GM18498 (cell line): ENCODE measurements around the gene GPANK1.

ENCODE experiments used
- ATAC-seq: cut with Tn5 transposase; IDR thresholded peaks from one replicate; pipeline ENCODE4 v1.9.1; 2021; ENCODE audit warnings: mild to moderate bottlenecking, moderate library complexity; ENCODE audit not compliant: unreplicated experiment

GPANK1 gene

DNA sequence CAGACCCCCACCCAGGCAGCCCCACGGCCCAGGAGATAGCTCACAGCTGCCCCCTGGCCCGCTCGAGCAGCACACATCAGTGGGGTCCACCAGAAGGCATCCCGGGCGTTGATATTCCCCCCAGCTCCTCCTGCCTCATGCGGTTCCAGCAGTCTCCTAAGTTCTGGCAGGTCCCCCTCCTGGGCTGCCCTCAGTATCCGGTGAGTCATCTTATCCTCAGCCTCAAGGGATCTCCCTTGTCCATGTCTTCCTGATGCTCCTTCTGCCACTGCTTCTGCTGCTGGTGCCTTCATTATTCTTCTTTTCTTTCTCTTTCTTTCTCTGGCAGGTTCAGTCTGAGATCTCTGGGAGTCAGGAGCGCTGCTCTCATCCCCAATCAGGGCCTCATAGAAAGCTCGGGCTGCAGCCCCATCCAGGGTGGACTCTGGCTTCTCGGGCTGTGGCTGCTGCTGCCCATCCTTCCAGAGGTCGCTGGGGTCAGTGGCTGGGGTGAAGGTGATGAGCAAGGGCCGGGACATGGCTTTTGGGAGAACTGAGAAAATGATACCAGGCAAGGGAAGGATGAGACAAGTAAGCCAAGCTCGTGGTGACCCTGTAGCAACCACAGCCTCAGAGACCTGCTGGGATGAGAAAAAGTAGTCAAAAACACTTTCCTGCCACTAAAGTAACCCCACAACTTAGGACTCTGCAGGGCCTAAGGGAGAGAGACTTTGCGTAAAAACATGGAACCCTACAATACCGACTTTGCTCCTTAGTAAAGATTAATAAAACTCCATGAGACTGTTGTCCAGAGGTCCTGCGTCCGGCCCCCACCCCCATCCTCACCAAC is 622 bp downstream of the GPANK1 start:
- no peak for ATAC-seq

DNA sequence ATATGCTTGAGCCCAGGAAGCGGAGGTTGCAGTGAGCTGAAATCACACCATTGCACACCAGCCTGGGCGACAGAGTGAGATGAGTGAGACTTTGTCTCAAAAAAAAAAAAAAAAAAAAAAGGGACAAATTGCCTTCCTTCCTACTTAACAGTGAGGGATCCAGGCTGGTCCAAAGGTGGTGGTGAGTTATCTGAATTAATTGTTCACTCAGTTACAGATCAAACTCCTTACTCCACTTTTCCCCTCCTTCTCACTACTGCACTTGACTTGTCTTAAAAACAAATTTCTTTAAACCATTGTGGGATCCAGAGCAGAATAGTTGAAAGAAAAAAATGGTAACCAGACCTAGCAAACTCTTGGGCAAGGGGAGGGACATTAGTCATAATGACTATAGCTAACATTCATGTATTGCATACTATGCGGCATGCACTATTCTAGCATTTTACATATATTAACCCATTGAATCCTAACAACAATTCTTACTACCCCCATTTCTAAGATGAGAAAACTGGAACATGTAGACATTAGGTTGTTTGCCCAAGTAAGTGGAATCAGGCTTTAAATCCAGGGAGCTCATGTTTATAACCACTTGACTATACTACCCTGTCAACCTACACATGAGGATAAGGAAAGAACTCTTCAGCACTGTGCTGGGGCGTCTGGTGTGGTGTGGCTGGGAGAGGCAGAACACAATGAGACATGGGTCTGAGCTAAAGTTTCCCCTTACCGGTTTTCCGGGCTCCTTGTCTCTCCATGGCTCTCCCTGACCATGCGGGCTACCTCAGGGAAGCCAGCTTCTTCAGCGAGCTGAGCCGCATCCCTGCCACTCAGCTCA is 1.5 kb downstream of the GPANK1 start:
- ATAC-seq, result no peak

DNA sequence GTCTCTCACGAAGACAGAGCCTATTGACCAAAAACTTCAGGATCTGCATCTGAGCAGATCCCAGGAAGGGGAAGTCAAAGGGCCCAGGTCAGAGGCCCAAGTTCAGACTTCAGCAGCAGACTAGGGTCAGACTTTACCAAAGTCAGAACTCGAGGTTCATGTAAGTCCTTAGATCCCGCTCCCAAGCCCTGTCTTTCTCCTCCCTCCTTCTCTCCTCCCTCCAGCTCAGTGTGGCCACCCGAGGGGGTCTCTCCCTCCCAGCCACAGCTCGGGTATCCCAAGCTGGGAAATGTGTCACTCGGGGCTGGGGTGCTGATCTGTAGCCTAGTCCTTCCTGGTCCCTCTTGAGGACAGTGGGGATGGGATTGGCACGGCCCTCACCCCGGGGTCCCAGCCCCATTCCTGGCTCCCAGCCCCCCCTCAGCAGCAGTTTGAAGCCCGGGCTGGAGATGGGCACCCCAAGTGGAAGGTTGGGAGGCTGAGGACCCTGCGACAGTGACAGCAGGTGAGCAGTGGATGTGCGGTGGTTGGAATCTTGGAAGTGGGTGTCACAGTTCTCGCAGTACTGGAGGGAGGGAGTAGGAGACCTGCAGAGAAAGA is 2.6 kb downstream of the GPANK1 start:
- ATAC-seq, result no peak

DNA sequence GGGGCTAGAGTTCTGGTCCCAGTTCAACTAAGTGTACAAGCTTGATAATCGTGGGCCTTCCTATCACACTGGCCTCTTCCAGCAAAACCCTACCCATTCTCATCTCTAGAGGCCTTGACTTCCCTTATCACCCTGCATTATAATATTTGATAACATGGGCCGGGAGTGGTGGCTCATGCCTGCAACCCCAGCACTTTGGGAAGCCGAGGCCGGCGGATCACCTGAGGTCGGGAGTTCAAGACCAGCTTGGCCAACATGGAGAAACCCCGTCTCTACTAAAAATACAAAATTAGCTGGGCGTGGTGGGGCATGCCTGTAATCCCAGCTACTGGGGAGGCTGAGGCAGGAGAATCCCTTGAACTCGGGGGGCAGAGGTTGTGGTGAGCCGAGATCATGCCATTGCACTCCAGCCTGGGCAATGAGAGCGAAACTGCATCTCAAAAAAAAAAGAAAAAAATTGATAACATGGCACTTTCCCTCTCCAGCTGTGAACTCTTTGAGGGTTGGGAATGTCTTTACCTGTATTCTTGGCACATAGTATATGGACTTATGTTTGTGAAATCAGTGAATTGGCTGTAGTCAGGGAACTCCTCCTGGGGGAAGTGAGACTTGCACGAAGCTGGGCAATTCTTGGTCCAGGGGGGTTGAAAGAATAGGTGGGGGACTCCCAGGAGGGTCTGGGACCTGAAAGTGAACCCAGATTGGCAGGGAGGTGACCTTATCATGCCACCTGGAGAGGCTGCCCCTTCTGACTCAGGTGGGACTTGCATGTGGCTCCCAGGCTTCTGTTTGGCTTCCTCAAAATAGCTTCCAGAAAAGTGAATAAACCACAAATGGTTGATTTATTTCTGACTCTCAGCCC is 3.3 kb downstream of the GPANK1 start:
- ATAC-seq, result no peak

DNA sequence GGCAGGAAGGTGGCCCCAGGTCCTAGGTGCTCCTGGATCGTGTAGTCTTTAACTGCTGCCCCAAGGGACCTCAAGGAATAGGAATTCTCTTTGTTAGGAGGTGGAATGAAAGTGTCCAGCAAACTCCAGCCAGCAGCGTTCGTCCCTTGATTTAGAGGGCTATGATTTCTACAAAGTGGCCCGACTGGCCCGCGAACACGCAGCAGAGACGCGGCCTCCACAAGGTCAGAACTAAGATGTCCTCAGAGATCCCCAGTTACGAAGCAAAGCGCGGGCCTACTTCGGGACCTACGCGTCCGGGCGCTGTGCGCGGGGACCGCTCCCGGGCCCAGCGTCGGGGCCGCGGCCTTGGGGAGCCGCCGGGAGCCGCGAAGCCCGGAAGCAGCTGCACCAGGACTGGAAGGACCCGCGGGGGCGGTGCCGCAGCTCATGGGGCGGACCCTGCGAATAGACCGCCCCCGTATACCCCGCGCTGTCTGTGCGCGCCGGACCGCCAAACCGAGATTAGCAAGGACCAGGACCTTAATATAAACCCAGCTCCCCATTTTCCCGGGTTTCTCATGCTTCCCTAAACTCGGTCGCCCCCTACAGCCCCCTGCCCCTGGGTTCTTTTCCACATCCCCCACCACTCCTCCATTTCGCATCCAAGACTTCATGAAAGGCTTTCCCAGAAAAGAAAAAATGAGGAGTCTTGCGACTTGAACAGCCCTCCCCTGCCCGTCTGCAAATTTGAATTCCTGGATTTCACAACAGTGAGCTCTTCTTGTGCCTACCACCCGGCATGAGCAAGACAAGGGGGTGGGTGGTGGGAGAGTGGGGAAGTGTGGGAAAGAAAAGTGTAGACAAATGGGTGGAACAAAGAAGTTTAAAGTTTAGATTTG is 4.2 kb downstream of the GPANK1 start, which contains the start of gene C6orf47:
TSS of gene C6orf47 (minus strand) at position 398 of the 881 bp plus-strand sequence. CDS start 831 bp downstream, outside the sequence.
- ATAC-seq, result peak; percentile 56

DNA sequence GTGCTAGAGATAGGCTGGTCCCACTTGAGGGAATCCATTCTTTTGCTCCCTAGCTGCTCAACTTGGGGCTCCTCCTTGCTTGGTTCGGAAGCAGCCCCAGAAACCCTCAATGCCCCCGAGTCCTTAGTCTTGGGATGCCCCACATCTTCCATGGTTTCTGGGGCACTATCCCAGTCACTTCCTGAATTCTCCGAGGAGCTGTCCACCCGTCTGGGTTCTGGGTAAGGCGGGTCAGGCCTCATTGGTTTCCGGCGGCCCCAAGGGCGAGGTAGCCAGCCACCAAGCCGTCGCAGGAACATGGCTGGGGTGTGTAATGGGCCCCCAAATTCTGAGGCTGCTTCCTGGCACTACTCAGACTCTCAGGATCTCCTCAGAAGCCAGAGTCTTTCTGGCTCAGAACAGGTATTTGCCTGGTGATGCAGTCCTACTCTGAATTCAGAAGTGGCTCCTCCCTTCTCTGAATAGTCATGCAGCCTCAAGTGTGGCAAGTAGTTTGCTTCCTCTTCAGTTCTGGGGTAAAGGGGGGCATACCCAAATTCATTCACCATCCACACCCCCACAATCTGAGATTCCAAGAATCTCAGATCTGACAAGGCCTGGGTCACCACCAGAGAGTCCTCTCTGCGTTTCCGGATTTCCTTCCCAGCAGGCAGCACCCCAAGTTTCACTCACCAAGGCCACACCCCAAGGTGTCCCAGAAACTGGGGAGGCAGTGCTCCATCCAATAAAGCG is 5.0 kb downstream of the GPANK1 start:
- no peak for ATAC-seq

DNA sequence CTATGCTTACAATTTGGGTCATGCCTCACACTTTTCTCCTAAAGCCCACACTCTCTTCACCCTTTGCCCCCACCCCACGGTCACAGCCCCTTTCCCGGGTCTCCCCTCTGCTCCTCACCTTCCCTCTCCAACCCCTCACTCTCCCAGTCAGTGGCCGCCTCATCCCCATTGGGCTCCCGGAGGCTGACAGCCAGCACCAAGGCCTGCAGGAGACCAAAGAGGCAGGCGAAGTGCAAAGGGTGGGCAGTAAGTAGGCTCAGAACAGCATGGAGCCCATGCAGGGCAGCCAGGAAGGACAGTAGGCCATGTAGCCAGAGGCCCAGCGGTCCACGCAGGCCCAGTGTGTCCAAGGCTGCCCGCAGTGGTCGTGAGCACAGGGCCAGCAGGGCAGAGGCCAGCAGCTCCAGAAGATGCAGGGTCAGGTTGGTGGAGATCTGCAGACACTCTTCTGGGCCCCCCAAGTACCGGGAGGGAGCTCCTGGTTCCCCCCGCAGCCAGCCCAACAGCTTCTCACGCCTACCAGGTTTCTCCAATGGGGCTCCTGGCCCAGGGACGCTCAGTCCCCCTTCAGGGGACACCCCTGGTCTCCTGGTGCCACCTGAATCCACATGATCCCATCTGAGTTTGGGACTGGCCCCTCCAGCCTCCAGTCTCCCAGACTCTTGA is 5.7 kb downstream of the GPANK1 start:
- ATAC-seq, result no peak

DNA sequence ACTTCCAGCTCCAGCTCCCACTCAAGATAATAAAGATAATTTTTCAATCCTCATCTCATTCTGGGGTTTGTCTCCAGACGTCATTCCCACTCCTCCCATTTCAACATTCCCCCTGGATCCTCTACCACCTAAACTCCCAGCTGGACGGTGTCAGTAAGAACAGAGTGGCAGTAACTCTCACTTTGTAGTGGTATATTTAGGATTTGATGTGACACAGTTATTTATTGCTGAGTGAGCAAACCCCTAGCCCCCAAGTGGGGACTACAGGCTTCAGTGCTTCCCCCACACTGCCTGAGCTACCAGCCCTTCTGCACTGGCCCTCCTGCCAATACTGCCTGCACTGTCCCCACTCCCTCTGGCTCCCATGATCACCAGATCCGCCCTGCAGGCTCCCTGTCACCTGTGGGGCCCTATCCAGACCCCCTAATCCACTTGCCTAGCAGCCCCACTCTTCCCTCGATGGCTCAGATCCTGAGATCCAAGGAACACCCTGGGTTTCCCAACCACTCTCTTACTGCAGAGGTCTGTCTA is 6.6 kb downstream of the GPANK1 start:
- no peak for ATAC-seq

DNA sequence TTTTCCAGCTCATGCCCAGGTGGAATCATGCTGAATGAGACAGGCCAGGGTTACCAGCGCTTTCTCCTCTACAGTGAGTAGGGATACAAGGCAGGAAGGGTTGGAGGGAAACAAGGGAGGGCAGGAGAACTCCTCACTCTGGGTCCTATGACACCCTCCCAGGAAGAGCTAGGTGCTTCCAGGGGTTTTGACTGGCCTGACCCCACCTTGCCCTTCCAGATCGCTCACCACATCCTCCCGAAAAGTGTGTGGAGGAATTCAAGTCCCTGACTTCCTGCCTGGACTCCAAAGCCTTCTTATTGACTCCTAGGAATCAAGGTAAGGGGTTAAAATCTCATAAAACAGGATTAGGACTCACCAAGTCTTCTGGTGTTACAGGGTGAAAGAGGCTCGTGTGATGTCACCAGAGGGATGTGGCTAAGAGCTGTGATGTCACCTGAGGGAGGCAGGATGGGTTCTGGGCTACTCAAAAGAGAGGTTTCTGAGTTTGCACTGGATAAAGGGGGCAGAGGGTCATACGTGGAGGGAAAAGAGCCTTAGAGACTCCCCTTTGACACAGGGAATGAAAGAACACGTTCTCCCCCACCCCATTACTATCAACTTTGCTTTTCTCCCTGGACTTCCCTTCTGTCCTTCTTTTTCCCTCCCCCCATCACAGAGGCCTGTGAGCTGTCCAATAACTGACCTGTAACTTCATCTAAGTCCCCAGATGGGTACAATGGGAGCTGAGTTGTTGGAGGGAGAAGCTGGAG is 7.2 kb downstream of the GPANK1 start:
- no peak for ATAC-seq

DNA sequence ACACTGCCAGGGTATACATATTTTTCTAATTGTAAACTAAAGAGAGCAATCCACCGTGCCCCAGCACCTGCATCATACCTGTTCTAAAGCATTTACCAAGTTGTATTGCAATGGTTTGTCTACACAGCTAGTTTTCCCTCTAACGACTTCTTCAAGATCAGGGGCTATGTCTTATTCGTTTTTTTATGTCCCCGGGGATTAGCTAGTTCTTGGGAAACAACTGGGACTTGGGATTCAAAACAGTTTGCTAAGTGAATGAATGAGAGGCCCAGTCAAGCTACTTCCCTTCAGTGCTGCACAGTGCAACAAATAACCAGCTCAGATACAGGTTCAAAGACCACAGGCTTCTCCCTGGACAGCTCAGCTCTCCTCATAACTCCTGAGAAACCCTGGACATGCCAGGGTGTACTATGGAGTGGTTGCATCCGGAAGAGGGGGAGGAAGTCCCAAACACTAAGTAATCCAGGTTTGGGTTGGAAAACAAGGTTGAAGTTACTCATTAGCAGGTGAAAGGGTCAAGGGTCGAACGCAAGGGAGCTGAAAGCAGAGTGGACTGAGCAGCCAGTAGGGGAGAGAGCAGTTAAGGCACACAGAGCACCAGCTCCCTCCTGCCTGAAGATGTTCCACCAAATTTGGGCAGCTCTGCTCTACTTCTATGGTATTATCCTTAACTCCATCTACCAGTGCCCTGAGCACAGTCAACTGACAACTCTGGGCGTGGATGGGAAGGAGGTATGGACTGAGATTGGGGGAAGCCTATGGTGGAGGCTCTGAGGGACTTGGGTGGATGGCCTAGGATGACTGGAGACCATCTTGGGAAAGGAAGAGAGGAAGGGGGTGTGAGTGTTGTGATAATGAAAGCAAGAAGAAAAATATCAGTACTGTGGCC is 9.2 kb downstream of the GPANK1 start, which contains the start of gene APOM:
TSS of gene APOM (plus strand) at position 546 of the 889 bp plus-strand sequence. CDS start at position 619, 73 bp downstream.
- no peak for ATAC-seq

DNA sequence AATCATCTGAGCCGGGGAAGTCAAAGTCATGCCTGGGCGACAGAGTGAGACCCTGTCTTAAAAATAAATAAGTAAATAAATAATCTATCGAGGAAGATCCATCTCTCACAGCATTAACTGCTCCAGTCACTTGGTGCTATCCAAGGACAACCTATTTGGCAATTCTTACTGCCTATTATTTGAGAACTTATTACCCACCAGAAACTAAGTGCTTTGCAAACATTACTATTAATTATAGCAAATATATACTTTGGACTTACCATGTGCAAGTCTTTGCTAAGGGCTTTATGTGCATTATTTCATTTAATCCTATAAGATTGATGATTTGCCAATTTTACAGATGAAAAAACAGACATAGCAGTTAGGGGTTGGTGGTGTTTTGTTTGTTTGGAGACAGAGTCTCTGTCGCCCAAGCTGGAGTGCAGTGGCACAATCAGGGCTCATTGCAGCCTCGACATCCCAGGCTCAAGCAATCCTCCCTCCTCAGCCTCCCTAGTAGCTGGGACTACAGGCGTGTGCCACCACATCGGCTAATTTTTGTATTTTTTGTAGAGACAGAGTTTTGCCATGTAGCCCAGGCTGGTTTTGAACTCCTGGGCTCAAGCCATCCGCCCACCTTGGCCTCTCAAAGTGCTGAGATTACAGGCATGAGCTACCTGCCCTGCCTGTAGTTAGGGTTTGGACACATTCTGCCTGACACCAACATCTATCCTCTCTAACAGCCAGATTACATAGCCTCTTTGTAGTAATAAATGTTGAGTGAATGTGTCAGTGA is 10.0 kb downstream of the GPANK1 start:
- no peak for ATAC-seq

DNA sequence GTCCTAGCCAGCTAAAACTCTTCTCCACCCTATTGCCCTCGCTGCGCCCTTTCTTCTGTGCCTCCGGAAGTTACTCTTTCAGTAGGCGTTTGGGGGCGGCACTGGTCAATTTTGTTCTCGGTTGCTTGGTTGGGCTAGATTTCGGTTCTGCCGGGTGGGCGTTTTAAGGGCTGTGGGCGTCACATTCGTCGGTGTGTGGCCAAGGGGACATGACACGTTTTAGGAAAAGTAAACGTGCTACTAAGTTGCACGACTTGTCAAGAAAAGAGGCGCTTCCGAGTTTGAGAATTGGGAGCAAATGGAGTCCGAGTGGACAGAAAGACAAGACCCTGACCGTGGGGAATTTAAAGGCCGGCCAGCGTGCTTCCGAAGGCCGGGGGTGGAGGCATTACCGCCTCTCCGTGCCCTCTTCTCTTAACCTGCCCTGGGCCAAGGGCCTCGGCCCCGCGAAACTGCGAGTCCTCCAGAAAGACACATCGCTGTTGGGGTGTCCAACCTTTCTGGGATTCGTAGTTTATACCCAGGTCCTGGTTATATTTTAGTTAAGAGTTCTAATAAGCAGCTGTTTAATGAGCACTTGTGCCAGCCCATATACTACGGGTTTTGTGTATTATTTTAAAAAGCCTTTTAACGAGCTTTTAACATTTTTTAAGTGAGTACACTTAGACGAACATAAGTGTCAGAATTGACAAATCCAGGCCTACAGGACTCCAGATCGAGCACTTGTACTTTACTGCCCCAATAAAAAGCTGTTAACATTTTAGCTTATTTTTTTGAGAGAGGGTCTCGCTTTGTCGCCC is 11.7 kb downstream of the GPANK1 start:
- ATAC-seq, result peak; percentile 60

DNA sequence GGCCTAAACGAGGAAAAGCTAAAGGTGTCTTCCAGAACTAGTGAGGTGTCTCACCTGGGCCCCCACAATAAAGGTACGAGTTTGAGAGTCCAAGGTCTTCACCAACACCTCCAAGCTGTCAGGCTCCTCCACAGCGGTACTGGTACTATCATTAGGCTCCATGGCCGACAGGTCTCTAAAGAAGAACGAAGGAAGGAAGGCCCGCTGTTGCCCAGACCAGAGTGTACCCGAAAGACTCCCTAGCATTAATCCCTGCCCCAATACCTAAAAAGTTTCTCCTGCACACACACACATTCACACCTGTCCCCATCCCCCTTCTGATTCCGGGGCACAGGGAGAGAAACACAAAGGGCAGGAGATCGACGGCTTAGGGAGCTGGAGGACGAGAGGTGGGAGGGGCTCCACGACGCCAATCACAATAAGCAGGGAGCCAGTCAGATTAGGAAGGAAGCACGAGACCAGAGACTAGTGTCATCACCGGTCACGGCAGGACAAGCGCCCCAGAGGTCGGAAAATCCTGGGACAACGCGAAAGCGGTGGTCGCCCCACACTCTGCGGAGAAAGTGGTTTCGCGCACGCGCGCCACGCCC is 13.1 kb downstream of the GPANK1 start:
- ATAC-seq, result peak; percentile 28

DNA sequence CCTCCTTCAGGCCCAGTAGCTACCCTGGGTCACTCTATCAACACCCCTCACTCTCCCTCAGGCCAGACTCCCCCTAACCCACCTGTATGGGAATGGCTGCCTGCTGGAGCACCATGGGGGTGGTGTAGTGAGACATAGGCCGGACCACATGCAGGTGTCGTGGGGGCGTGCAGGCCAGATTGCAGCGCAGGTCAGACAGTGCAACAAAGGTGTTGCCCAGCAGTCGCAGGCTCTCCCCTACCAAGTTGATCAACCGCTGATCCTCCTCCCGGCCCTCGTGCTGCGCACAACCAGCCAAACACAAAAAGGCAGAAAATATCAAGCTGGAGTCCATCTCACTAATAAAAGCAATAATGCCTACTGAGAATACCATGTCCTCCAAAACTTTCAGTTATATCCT is 19.5 kb downstream of the GPANK1 start:
- ATAC-seq, result no peak
